ENCODE data around the gene NID2.
A peak's percentile ranks its signal among the peaks of the same experiment; 100 is the strongest.

- TF ChIP-seq, protein P1, sequence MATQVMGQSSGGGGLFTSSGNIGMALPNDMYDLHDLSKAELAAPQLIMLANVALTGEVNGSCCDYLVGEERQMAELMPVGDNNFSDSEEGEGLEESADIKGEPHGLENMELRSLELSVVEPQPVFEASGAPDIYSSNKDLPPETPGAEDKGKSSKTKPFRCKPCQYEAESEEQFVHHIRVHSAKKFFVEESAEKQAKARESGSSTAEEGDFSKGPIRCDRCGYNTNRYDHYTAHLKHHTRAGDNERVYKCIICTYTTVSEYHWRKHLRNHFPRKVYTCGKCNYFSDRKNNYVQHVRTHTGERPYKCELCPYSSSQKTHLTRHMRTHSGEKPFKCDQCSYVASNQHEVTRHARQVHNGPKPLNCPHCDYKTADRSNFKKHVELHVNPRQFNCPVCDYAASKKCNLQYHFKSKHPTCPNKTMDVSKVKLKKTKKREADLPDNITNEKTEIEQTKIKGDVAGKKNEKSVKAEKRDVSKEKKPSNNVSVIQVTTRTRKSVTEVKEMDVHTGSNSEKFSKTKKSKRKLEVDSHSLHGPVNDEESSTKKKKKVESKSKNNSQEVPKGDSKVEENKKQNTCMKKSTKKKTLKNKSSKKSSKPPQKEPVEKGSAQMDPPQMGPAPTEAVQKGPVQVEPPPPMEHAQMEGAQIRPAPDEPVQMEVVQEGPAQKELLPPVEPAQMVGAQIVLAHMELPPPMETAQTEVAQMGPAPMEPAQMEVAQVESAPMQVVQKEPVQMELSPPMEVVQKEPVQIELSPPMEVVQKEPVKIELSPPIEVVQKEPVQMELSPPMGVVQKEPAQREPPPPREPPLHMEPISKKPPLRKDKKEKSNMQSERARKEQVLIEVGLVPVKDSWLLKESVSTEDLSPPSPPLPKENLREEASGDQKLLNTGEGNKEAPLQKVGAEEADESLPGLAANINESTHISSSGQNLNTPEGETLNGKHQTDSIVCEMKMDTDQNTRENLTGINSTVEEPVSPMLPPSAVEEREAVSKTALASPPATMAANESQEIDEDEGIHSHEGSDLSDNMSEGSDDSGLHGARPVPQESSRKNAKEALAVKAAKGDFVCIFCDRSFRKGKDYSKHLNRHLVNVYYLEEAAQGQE (IDR thresholded peaks at IDR 0.05; ENCODE audit: low read depth), result no peak
- TF ChIP-seq RAD21 (IDR thresholded peaks at IDR 0.05; ENCODE audit: low read depth) (no peak), EP300 (IDR thresholded peaks at IDR 0.05; ENCODE audit: borderline replicate concordance) (no peak), TAF1 (IDR thresholded peaks at IDR 0.05; ENCODE audit: low read depth) (no peak; the same call in none of the 2 replicates), CREB1 (IDR thresholded peaks at IDR 0.05; ENCODE audit: low read depth) (peak; percentile 87), YY1 (IDR thresholded peaks at IDR 0.05; ENCODE audit: low read depth) (no peak; the same call in 1 of the 2 replicates), ZBTB7A (IDR thresholded peaks at IDR 0.05; ENCODE audit: low read depth) (no peak)
These were observed 79.3 kb downstream of the NID2 start, which contains the start of gene RTRAF for GRCh38 chr14:51989293-51990234.

All from Ishikawa (cell line).